Posterior vena cava (tissue), 2 donors: Measurements from ENCODE around the gene SERPINA12. TPM values are rescaled to one million over a fixed set of nuclear protein-coding genes. Genes with fewer than 3 reads are reported as not detected.
"Not testable (repeated sequence)": the region's sequence is repeated elsewhere in the genome, so short reads cannot be mapped to it uniquely, and the experiment has no call there.

ENCODE experiments used
- DNase-seq: peaks from one replicate; pipeline ENCODE4 v3.0.0-alpha.2; 2020; ENCODE audit warnings: low spot score
- intact Hi-C, 2 donors: fragments of 100-400 bp; cut with DNase I; formaldehyde crosslinking; loops; one replicate each; pipeline versions ENCODE4 v1.14.1 to v1.14.2; 2022 to 2023
- total RNA-seq, 2 donors: library from RNA; stranded (reverse); fragmentation: NEBNext Ultra II Directional; extraction: Animal tissue kit (Norgen Biotek cat#: 25700); gene quantifications; one replicate each; pipeline ENCODE4 v1.2.1, GENCODE V29; 2021
- donor health status: DM: yes; HTN: yes; CAD: no.
- donor health status: DM: yes; HTN: yes; CAD: no.

Gene SERPINA12
- total RNA-seq, 2 donors from 2014 or later, result not detected

- intact Hi-C loops, result no loop called here
- no peak for DNase-seq
Measured at GRCh38 chr14:94501588-94502516, 7.4 kb downstream of the SERPINA12 start.

DNA sequence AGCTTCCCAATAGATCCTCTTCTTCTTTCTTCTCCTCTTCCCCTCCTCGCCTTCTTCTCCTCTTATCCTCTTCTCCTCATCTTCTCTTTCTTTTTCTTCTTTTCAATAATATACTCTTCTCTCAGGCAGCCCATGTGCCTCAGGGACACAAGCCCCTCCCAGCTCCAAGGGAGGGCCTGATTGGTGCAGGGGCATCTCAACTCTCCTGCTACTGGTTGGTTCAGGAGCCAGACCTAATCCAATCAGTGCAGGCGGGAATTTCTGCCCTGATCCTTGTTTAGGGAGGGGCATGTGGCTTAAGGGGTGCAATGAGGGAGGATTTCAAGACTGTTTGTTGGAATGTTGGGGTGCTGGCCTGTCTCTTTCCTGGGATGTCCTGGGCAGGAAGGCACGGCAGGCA is 9.0 kb downstream of the SERPINA12 start:
- intact Hi-C loops, result no loop called here
- DNase-seq, result no peak

GRCh38 chr14:94499673-94500072 is 9.6 kb downstream of the SERPINA12 start:
- DNase-seq, result no peak
- intact Hi-C loops, result no loop called here

- intact Hi-C loops, result no loop called here
- DNase-seq, result no peak
Measured at GRCh38 chr14:94498215-94498614, 11.1 kb downstream of the SERPINA12 start.

- intact Hi-C loops, result no loop called here
- no peak for DNase-seq
Measured at GRCh38 chr14:94494085-94494484, 15.2 kb downstream of the SERPINA12 start.

- no peak for DNase-seq
- intact Hi-C loops, result no loop called here
Measured at GRCh38 chr14:94491511-94491910, 17.8 kb downstream of the SERPINA12 start.

GRCh38 chr14:94489336-94489735 is 19.9 kb downstream of the SERPINA12 start:
- DNase-seq, result no peak
- intact Hi-C loops, result no loop called here

DNA sequence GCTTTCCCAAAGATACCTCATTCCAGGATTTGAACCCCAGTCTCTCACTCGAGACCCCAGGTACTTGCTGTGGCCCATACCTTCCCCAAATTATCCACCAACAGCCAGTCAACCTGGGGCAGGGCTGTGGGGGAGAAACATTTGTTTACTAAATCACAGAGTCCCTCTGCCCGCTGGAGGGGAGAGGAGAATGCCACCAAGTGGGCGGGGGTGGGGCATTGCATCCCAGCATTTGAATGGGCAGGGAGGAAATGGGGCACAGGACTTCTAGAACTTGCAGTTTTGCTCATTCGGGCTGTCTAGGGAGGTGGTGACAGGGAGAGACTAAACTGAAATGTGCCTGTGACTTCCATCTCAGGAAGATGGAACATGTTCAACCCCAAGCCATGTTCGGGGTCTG is 22.4 kb downstream of the SERPINA12 start:
- no peak for DNase-seq
- intact Hi-C loops, result no loop called here

GRCh38 chr14:94485944-94486841 is 23.1 kb downstream of the SERPINA12 start:
- DNase-seq, result peak; percentile 86
- intact Hi-C loops, result no loop called here

DNA sequence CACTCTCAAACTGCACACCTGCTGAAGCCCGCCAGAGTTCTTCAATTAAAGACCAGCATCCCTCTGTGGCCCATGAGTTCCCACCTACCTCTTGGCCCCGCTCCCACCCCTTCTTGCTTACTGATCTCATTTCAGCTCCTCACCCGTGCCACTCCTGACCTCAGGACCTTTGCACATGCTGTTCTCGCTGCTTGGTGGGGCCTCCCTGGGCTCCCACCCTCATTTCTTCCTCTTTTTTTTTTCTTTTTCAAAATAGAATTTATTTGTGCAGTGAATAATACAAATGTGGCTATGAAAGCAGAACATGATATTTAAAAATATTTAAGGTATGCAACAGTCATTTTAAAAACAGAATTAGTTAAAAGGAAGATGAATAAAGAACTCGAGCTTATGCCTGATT is 24.8 kb downstream of the SERPINA12 start:
- DNase-seq, result no peak
- intact Hi-C loops, result no loop called here

DNA sequence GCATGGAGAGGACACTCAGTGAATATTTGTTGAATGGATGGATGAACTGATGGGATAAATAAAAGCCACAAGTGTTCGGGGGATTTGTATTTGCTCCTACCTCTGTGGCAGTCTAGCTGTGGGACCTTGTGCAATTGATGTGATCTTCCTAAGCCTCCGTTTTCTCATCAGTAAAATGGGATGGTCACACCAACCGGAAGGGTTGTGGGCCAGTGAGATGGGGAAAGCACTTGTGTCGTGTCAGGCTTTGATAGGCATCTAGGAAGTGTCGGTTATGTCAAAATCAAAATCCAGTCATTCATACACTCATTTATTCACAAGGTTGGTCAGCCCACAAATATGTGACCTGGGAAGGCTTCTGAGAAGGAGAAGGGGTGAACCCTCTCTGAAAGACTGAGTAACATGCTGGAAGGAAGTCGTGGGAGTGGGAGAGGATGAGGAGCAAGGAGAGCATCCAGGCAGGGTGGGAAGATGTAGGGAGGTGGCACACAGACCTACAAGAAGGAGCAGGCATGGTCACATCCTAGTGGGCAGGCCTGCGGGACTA is 25.5 kb downstream of the SERPINA12 start:
- no peak for DNase-seq
- intact Hi-C loops, result no loop called here

GRCh38 chr14:94483071-94483451 is 26.2 kb downstream of the SERPINA12 start:
- no peak for DNase-seq
- intact Hi-C loops, result no loop called here

GRCh38 chr14:94482132-94483070 is 26.9 kb downstream of the SERPINA12 start:
- intact Hi-C loops, DNase-seq: not testable (repeated sequence)

DNA sequence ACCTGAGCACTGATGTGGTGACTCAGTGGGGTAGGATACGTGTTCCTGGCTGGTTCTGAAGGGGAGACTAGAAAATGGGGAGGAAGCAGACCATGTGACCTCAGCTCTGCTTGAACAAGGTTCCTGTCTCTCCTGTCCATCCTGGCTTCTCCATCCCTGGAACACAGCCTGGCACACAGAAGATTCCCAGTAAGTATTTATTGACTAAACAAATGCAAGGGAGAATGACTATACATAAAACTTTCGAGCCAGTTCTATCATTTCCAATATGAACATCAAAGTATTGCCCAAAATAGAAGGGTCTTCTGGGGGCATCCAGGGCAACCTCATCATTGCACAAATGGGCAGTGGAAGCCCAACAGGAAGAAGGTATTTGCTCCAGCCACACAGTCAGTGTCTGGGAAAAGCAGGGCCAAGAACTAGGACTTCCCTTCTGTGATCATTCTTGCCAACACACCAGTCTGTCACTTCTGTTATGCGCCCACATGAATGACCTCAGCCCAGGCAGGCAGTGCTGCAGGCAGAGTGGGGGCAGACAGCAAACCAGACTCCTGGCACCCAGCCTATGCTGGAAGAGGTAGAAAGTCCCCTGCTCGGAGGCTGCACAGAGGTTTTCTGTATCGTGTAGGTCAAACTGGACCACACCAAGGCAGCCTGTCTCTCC is 27.7 kb downstream of the SERPINA12 start:
- intact Hi-C loops, result no loop called here

DNA sequence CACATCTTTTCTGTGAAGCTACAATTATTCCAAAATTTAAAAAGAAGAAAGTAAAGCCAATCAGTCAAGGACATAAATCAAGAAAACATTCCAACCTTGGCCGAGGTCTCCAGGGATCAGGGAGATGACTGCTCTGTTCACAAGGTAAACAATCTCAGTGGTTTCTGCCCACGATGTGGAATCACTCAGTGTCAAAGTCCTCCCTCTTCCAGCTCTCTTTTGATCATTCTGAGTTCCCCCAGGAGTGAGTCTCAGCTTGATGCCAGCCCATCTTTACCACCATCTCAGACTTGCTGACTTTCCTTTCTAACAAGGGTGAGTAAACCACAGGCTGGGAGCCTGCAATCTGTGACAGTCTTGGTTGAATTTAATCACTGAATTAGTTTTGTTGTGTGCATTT is 28.5 kb downstream of the SERPINA12 start:
- intact Hi-C loops, result no loop called here

More for the DNA sequence above, 27.7 kb downstream of the SERPINA12 start:
- no peak for DNase-seq

DNA sequence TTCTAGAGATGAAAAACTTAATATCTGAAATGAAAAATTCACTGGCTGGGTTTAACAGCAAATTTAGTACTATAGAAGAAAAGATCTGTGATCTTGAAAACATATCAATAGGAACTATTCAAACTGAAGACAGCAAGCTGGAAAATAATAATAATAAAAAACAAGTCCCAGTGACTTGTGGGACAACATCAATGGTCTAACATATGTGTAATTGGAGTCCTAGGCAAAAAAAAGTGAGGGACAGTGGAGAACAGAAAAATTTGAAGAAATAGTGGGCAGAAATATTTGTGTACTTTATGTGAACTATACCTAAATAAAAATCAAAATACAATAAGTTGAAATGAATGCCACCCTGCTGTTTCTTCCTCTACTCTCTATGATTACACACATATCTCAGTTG is 30.8 kb downstream of the SERPINA12 start:
- DNase-seq, result no peak
- intact Hi-C loops, result no loop called here

More for the DNA sequence above, 28.5 kb downstream of the SERPINA12 start:
- no peak for DNase-seq

GRCh38 chr14:94476023-94476422 is 33.2 kb downstream of the SERPINA12 start, which contains the start of gene SERPINA9:
SERPINA9 (minus strand) TSS chr14:94476197; CDS start chr14:94469840, 6,357 bp downstream.
- no peak for DNase-seq
- intact Hi-C loops, result no loop called here

DNA sequence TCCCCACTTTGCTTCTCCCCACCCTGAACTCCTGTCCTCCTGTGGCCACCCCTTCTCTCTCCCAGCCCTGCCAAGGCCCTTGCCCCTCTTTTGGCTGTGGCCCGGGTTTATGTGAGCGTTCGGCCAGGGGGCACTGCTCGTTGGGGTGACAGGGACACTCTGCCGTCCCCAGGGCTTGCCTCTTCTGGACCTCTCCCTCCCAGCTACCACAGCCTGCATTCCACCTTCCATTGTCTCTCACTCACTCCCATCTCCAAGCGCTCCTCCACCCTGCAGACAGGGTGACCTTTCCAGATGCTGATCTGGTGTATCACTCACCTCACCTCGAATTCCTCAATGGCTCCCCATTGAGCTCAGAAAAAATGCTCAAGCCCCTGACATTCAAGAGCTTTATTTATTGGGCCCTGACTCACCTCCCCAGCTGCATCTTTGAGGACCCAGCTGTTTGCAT is 34.7 kb downstream of the SERPINA12 start:
- no peak for DNase-seq
- intact Hi-C loops, result no loop called here
